GM18858 (cell line): ENCODE measurements around the gene ANKRD6.

ENCODE experiments used
- ATAC-seq: cut with Tn5 transposase; IDR thresholded peaks from one replicate; pipeline ENCODE4 v1.9.1; 2021; ENCODE audit not compliant: unreplicated experiment

ANKRD6 gene

DNA sequence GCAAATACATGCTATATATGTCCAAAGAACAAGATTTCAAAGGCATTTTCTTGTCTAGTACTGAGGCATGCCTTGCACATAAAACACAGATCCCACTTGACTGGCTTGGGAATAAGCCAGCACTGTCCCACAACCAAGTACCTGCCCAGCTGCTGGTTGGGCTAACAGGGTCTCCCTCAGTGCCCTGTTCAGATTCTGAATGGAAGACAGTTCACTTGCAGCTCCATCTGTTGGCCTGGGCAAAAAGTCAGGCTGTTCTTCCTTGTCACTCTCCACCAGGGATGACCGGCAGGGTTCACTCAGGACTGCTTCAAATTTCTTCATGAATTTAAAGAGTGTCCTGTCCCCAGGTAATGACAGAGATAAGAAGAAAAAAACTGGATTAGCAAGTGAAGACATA, 250.0 kb downstream of the ANKRD6 start:
- no peak for ATAC-seq
